GM19239 (cell line): ENCODE results near the gene PEX14.
A peak's percentile ranks its signal among the peaks of the same experiment; 100 is the strongest.
"Not testable (repeated sequence)": the region's sequence is repeated elsewhere in the genome, so short reads cannot be mapped to it uniquely, and the experiment has no call there.

Source experiments
- DNase-seq: peaks from one replicate; pipeline ENCODE4 v3.0.0; 2011; ENCODE audit warnings: low spot score; ENCODE audit not compliant: insufficient read length
- FAIRE-seq: peaks from 2 replicates; lab custom pipeline; 2011; peaks lifted over from hg19 to GRCh38; lab: Jason Lieb, UNC

Gene PEX14

DNA sequence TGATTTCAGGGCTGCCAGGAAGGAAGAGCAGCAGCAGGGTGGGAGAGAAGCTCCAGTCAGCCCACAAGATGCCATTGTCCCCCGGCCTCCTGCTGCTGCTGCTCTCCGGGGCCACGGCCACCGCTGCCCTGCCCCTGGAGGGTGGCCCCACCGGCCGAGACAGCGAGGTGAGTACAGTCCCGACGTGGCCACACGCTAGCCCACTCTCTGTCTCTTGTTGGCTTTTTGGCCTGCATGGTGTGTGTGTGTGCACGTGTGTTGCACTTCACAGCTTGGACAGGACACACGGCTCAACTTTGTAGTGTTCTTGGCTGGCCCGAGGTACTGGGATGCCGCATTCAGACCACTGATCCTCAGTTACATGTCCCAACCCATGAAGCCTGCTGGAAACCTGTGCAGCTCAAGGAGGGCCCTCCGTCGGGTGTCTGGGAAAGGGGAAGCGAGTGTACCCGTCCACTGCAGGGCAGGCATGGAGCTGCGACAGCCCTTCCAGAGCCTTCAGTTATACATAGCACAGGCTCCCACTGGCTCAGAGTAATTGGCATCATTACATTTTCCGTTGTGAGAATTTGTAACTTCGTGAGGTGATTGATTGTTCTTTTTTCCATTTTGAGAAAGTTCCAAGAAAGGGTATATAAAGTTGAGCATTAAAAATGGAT lies 24.5 kb upstream of the PEX14 start:
- DNase-seq: no peak
- no peak for FAIRE-seq

DNA sequence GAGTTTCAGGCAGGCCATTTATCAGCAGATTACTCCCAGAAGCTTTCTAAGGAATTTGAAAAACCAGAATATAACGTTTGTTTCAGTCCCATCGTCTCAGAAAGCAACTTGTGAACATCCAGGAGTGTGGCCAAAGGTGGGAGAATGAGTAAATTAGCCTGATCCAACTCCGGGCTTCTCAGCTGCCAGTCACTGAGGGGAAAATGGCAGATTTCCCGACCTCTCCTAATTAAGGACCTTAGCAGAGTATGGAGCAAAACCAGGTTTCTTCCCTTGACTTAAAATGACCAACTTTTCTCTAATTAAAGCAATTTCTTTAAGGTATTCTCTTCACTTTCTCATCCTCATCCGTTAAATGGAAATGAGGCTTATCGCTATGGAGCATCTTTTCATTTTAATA lies 23.9 kb upstream of the PEX14 start:
- FAIRE-seq: no peak
- DNase-seq: no peak

DNA sequence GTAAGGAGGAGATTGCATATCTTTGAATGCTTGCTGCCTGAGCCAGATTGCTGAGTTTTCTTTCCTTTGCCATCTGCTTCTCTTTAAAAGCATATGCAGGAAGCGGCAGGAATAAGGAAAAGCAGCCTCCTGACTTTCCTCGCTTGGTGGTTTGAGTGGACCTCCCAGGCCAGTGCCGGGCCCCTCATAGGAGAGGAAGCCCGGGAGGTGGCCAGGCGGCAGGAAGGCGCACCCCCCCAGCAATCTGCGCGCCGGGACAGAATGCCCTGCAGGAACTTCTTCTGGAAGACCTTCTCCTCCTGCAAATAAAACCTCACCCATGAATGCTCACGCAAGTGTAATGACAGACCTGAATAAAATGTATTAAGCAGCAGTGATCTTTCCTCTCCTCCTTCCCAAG lies 23.5 kb upstream of the PEX14 start:
- FAIRE-seq (no peak), DNase-seq (no peak)

DNA sequence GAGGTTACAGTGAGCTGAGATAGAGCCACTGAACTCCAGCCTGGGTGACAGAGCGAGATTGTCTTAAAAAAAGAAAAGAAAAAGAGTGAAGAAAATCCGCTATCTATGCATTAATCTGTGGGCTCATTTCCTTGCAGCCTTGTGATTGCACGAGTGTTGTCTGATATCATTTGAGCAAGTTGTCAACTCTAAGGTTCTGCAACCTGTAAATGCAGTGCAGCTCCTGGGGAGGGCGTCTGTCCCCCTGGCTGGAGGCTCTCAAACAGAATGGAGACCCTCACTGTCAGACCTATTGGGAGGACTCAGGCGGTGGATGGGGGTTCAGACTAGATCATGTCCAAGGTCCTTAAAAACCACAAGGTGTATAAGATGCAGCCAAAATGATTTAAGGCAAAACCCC lies 18.7 kb upstream of the PEX14 start:
- no peak for DNase-seq
- no peak for FAIRE-seq

DNA sequence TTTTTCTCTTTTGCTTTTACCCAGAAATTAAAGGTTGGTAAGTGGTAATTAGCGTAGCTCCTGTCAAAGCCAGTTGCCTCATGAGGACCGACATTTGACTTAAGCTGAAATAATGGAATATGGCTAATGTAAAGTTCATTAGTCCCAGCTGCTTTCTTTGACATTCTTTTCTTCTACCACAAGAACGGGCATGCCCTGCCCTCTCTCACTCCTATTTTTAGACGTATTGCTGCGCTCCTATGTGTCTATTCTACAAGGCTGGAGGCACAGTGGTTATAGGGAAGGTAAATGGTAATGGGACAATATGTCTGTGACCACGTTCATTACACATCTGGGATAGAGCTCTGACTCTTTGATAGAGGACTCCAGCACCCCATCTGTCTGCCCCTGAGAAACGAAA lies 18.1 kb upstream of the PEX14 start:
- peak; percentile 52 for FAIRE-seq
- DNase-seq: no peak

DNA sequence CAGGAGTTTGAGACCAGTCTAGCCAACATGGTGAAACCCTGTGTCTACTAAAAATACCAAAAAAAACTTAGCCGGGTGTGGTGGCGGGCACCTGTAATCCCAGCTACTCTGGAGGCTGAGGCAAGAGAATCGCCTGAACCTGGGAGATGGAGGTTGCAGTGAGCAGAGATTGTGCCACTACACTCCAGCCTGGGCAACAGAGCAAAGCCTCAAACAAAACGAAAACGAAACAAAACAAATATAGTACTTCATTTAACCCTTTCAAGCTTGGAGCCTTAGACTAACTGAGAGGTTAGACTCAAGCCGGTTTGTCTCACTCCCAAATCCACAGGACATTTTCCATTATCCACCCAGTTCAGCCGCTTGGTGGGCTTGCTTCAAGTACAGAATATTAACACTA lies 17.3 kb upstream of the PEX14 start:
- FAIRE-seq, DNase-seq: not testable (repeated sequence)

DNA sequence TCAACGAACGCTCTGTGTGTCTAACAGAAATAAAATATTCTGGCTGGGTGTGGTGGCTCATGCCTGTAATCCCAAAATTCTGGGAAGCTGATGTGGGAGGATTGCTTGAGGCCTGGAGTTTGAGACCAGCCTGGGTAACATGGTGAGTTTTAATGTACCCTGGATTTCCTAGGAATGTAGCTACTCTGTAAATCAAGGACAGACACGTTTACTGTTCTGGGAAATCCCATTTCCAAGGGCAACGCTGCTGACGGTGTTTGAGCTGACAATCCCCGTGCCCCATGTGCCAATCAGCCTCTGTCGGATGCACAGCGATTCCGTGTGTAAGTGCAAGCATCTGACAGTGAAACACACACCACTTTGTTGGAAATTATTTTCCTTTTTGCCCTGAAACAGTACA lies 16.9 kb upstream of the PEX14 start:
- FAIRE-seq (no peak), DNase-seq (no peak)

DNA sequence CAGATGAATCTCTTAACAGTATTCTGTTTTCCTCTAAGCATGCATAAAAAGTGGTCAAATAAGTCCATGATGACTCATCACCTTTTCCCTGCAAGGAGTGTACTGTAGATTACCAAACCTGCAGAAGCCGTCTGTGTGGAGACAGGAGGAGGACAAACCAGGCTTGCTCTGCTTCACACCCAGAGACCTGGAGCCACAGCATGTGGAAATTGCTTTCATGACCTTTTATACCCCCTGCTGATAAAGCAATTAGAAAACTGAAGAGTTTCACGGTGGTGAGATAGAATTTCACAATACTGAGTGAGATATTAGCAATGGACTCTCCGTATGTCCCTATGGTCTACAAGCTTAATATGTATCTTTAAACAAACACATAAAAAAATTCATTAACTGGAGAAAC lies 15.6 kb upstream of the PEX14 start:
- DNase-seq (no peak), FAIRE-seq (no peak)

DNA sequence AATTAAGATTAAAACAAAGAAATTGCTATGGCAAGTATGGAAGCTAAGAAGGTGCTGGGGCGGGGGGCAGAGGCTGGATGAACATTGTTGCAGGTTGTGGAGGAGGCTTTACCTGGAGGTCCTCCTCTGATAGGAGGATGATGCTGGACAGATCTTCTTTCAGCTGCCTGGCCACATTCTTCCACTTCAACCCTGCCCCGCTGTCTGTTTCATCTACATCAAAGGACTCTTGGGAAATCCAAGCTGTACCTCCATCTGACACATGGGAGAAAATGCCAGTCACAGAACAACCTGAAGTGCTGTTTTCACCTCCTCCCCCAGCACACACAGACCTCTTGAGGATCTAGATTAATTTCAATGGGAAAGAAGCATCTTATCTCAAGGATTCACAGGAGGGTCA lies 7.7 kb upstream of the PEX14 start:
- DNase-seq (no peak), FAIRE-seq (no peak)

GRCh38 chr1:10470043-10470442 lies 4.7 kb upstream of the PEX14 start:
- FAIRE-seq (no peak), DNase-seq (no peak)

GRCh38 chr1:10471411-10472219 lies 3.1 kb upstream of the PEX14 start:
- FAIRE-seq: no peak
- no peak for DNase-seq

DNA sequence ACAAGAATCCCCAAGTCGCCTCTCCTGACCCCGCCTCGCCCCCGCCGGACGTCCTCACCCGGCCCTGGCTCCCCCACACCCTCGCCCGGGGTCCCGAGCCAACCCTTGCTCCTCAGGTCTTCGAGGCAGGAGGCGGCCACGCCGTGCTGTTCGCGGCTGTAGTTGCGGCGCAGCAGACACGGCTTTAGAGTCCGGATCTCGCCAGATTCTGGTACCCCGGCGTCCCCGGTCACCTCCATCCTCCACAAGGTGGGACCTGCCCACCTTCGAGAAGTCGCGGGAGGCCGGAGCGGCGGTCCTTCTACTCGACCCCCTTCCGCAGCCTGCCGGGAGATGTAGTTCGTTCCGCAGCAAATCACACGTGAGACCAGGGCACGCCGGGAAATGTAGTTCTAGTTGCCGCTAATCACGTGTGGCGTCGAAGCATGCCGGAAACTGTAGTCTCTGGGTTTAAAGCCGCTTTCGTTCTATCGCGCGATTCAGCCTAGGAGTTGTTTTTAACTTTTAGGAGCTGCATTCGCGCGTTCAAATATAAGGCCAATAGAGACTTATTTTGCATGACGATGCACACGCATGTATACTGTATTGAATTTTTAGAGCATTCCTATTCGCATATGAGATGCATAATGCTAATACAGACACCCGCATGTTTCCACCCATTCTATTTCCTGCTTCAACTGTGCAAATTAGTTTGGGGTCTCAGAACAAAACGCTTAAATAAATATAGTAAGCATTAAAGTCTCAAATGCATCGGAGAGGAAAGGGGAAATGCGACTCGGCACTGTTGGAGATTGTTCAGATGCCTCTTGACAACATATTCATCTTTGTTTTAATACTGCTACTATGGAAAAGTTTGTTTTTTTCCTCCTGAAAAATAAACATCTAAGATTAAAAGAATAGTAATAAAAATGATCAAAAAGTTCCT lies 2.3 kb upstream of the PEX14 start, which contains the start of gene DFFA:
Gene DFFA, minus strand, starts transcription at position 310 of the 925 bp plus-strand sequence. Its CDS starts 71 bp downstream, at position 239.
- FAIRE-seq: peak; percentile 95
- peak; percentile 89 for DNase-seq

GRCh38 chr1:10473145-10473765 lies 1.5 kb upstream of the PEX14 start:
- DNase-seq: no peak
- FAIRE-seq: no peak

GRCh38 chr1:10474309-10474612 lies 489 bp upstream of the PEX14 start:
- FAIRE-seq, DNase-seq: not testable (repeated sequence)

GRCh38 chr1:10475510-10475909 lies 760 bp downstream of the PEX14 start:
- DNase-seq (no peak), FAIRE-seq (no peak)

- DNase-seq (no peak), FAIRE-seq (no peak)
Measured at GRCh38 chr1:10479296-10479695, 4.5 kb downstream of the PEX14 start.

- no peak for FAIRE-seq
- no peak for DNase-seq
Measured at GRCh38 chr1:10480614-10481013, 5.9 kb downstream of the PEX14 start.

GRCh38 chr1:10484521-10484920 lies 9.8 kb downstream of the PEX14 start:
- no peak for FAIRE-seq
- DNase-seq: no peak

DNA sequence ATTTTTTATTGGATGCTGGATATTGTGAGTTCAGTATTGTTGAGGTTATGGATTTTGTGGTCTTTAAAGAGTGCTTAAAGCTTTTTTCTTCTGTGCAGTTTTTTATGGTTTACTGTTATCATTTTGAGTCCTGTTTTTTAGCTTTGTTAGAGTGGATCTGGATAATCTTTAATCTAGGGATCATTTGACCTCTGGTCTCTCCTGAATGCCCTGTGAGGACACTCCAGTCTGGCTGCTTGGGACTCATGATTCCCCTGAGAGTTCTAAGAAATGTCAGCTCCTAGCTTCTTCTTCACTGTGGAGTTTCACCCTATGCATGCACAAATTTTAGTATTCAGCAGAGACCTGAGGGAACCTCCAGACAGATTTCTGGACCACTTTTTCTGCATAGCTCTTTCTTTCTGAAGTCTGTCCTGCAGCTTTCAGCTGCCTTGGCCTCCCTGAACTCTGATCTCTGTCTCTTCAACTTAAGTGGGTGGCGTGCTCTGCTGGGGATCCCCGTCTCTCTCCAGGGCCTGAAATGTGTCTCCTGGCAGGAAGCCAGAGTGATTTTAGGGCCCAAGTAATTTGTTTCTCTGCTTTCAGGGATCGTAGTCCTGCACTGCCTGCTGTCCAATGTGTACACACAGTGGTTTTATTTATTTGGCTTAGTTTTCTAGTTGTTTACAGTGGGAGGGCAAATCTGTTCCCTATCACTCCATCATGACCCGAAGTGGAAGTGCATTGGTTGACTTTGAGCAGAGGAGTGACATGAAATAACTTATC lies 14.7 kb downstream of the PEX14 start:
- DNase-seq (no peak), FAIRE-seq (no peak)
